PFSK-1 (cell line): ENCODE data around the gene ZNF787.

Experiments used
- FOXP2 ChIP-seq: optimal IDR thresholded peaks from 2 replicates; pipeline ENCODE3; 2011; ENCODE audit warnings: borderline replicate concordance, control low read depth, inconsistent platforms; ENCODE audit not compliant: insufficient read depth; ENCODE audit errors: extremely low read length, extremely low read depth
- POLR2AphosphoS5 ChIP-seq: IDR thresholded peaks from 2 replicates; pipeline ENCODE4 v1.6.1; 2012; ENCODE audit warnings: low read depth, mild to moderate bottlenecking, control low read depth, low read length, moderate library complexity
- REST ChIP-seq, 2 experiments: IDR thresholded peaks; 2 replicates each; pipeline versions ENCODE4 v1.6.1 to v1.8.0; 2011 to 2012; ENCODE audit warnings: low read depth in 2 of 2, low read length in 2 of 2, control low read depth in 1 of 2, inconsistent platforms in 1 of 2, mild to moderate bottlenecking in 1 of 2, moderate library complexity in 1 of 2; ENCODE audit not compliant: insufficient read depth in 1 of 2
- SIN3A ChIP-seq: IDR thresholded peaks from 2 replicates; pipeline ENCODE4 v1.6.1; 2012; ENCODE audit warnings: mild to moderate bottlenecking, low read length, moderate library complexity, borderline replicate concordance; ENCODE audit not compliant: insufficient read depth
- TAF1 ChIP-seq: IDR thresholded peaks from 2 replicates; pipeline ENCODE4 v1.6.1; 2012; ENCODE audit warnings: low read length, control low read depth, borderline replicate concordance; ENCODE audit not compliant: insufficient read depth

The ZNF787 gene

DNA sequence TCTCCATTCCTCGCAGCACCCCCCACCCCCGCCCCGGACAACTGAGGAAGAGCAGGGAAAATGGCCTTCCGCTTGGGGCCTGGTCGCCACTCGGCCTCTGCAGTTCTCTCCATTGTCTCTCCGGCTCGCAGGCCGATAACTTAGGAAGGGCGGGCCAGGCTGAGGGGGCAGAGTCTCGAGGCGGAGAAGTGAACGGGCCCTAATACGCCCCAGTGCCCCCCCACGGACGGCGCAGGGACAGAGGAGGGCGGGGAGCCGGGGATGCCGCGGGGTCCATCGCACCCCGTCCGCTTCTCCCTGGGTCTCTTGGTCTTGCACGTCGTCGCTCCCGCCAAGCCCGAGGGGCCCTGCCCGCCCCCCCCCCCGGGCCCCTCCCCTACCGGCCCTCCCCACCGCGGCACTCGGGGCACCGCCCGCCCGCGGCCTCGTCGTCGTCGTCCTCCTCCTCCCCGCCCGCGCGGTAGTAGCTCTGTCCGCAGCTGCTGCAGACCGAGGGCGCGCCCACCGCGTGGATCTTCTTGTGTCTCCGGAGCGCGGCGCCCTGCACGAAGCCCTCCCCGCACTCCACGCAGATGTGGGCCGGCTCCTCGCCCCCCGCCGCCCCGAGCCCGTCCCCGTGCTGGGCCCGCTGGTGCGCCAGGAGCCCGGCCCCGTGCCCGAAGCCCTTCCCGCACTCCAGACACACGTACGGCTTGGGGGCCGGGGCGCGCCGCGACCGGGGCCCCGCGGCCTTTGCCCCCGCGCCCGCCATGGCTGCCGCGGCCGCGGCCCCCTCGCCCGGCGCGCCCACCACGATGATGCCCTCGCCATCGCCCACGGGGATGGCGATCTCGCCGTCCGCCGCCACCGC, 33.2 kb downstream of the ZNF787 start:
- TF ChIP-seq SIN3A (no peak), TAF1 (no peak), REST (IDR thresholded peaks at IDR 0.05; ENCODE audit: insufficient read depth in 1 of 2, low read depth in 2 of 2, low read length in 2 of 2) (no peak), FOXP2 (no peak), POLR2AphosphoS5 (no peak)

- TF ChIP-seq REST (IDR thresholded peaks at IDR 0.05; ENCODE audit: insufficient read depth in 1 of 2, low read depth in 2 of 2, low read length in 2 of 2) (no peak), TAF1 (no peak), POLR2AphosphoS5 (no peak), FOXP2 (no peak), SIN3A (no peak)
Observed at GRCh38 chr19:56086671-56087430, 34.2 kb downstream of the ZNF787 start.

DNA sequence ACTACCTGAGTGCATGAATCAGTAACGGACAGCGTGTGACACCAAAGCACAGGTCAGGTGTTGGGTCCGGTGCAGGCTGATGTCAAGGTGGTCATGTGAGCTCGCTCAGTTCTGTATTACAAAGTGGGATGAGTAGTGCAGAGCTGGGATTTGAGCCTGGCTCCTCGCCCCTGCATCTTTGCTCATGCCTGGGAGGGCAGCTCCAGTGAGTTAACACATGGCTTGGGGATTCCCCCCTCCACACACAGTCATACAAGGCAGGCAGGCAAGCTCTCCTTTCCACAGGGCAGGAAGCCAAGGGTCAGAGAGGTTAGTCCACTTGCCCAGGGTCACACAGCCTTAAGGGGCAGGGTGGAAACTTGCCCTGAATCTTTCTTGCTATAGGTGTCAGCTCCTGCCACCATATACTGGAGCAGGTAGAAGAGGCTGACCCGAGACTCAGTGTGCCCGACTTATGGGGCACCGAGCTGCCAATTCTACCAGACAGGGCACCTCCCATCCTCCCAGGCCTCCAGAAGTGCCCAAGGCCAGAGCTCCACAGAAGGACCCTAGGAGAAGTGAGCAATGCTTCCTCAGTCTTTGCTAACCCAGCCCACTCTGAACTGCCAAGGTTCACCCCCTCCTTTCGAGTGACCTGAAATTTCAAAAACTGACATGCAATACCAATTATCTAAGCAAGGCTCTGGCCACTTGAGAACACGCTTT, 35.4 kb downstream of the ZNF787 start:
- TF ChIP-seq SIN3A (no peak), REST (IDR thresholded peaks at IDR 0.05; ENCODE audit: insufficient read depth in 1 of 2, low read depth in 2 of 2, low read length in 2 of 2) (no peak), POLR2AphosphoS5 (no peak), FOXP2 (no peak), TAF1 (no peak)

DNA sequence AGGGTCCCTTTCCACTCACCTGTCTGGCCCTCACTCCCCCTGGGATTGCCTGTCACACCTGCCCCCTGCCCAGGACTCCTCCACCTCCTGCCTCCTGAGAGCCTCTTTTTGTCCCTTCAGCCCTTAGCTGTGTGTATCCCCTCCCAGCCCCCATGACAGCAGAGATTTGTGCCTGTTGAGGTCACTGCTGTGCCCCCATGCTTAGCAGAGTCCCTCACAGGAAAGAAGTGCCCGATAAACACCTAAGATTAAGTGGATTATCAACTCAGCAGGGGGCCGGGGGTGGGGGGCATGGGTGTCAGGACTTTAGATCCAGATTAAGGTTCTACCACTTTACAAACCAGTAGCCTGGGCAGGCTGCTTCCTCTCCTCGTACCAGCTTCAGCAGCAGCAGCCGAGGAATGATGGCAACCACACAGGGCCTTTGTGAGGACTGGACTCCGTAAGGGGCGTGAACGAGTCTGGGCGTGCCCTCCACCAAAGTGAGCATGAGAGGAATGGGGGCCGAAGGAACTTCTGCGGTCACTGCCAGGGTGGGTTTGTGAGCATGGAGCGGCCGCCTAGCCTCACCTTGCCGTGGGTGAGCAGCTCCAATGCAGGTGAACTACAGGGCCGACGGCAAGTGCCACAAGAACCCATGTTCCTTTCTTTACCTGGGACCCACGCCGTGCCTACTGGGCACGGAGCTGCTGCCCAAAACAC, 36.1 kb downstream of the ZNF787 start:
- no peak for TF ChIP-seq TAF1
- no peak for TF ChIP-seq POLR2AphosphoS5
- no peak for TF ChIP-seq SIN3A
- no peak for TF ChIP-seq FOXP2
- no peak for TF ChIP-seq REST (IDR thresholded peaks at IDR 0.05; ENCODE audit: insufficient read depth in 1 of 2, low read depth in 2 of 2, low read length in 2 of 2)
